GM21423 (cell line): Measurements from ENCODE around the gene ANKRD34A.

Source experiments
- ATAC-seq: cut with Tn5 transposase; IDR thresholded peaks from one replicate; pipeline ENCODE4 v1.9.1; 2021; ENCODE audit warnings: mild to moderate bottlenecking, moderate library complexity; ENCODE audit not compliant: unreplicated experiment

ANKRD34A gene

GRCh38 chr1:145974721-145975120 lies 10.3 kb upstream of the ANKRD34A start:
- no peak for ATAC-seq

GRCh38 chr1:145972580-145972979 lies 8.2 kb upstream of the ANKRD34A start:
- ATAC-seq = no peak

- ATAC-seq = no peak
Measured at GRCh38 chr1:145967288-145967687, 2.9 kb upstream of the ANKRD34A start.

- no peak for ATAC-seq
Measured at GRCh38 chr1:145965119-145965744, 857 bp upstream of the ANKRD34A start.

- ATAC-seq = no peak
Measured at GRCh38 chr1:145963265-145964019, 933 bp downstream of the ANKRD34A start.

- no peak for ATAC-seq
Measured at GRCh38 chr1:145962157-145963102, 1.9 kb downstream of the ANKRD34A start.

- no peak for ATAC-seq
Measured at GRCh38 chr1:145961425-145962156, 2.8 kb downstream of the ANKRD34A start.

GRCh38 chr1:145961109-145961424 lies 3.3 kb downstream of the ANKRD34A start:
- ATAC-seq = no peak

GRCh38 chr1:145960468-145961108 lies 3.8 kb downstream of the ANKRD34A start:
- no peak for ATAC-seq

GRCh38 chr1:145959957-145960467 lies 4.4 kb downstream of the ANKRD34A start:
- no peak for ATAC-seq

- ATAC-seq = no peak
Measured at GRCh38 chr1:145959333-145959732, 5.0 kb downstream of the ANKRD34A start.

- no peak for ATAC-seq
Measured at GRCh38 chr1:145958734-145959133, 5.6 kb downstream of the ANKRD34A start.

- peak; percentile 90 for ATAC-seq
Measured at GRCh38 chr1:145957443-145958319, 6.7 kb downstream of the ANKRD34A start, which contains the start of gene LIX1L. Gene LIX1L (minus strand): TSS chr1:145958017. CDS start chr1:145957927, 90 bp downstream.

- no peak for ATAC-seq
Measured at GRCh38 chr1:145956781-145957442, 7.5 kb downstream of the ANKRD34A start.

GRCh38 chr1:145956361-145956760 lies 8.0 kb downstream of the ANKRD34A start:
- ATAC-seq = no peak

- ATAC-seq = no peak
Measured at GRCh38 chr1:145955436-145955835, 8.9 kb downstream of the ANKRD34A start.

GRCh38 chr1:145953861-145954260 lies 10.5 kb downstream of the ANKRD34A start:
- ATAC-seq = no peak

- no peak for ATAC-seq
Measured at GRCh38 chr1:145952903-145953302, 11.5 kb downstream of the ANKRD34A start.

- ATAC-seq = no peak
Measured at GRCh38 chr1:145951526-145951925, 12.8 kb downstream of the ANKRD34A start.
